Keratinocyte (primary cell): ENCODE results near the gene TLR4. TPM values are rescaled to one million over a fixed set of nuclear protein-coding genes. Genes with fewer than 3 reads are reported as not detected.

ENCODE experiments used
- DNase-seq: peaks from one replicate; pipeline ENCODE4 v3.0.0-alpha.2; 2011; ENCODE audit warnings: low read depth, missing footprints, low spot score
- FAIRE-seq: peaks from 2 replicates; lab custom pipeline; 2011; peaks lifted over from hg19 to GRCh38; lab: Jason Lieb, UNC
- H2AFZ ChIP-seq: 2 replicates; pipeline ENCODE4 v1.6.0; 2012; ENCODE audit warnings: low read length, control low read depth, inconsistent platforms; ENCODE audit not compliant: control insufficient read depth
- H3K27ac ChIP-seq: 2 replicates; pipeline ENCODE4 v1.5.1; 2011; ENCODE audit warnings: low read length; ENCODE audit not compliant: control insufficient read depth, insufficient read depth
- H3K27me3 ChIP-seq: 3 replicates; pipeline ENCODE4 v1.6.0; 2011; ENCODE audit warnings: low read length; ENCODE audit not compliant: control insufficient read depth, insufficient read depth; ENCODE audit errors: extremely low read depth
- H3K36me3 ChIP-seq, 2 experiments: 2 replicates in 1 of 2; 3 replicates in 1 of 2; pipeline ENCODE4 v1.5.1; 2011; ENCODE audit warnings: low read length in 2 of 2, mild to moderate bottlenecking in 1 of 2; ENCODE audit not compliant: control insufficient read depth in 2 of 2, insufficient read depth in 2 of 2; ENCODE audit errors: extremely low read depth in 1 of 2
- H3K4me1 ChIP-seq: 3 replicates; pipeline ENCODE4 v1.5.1; 2011; ENCODE audit warnings: low read length; ENCODE audit not compliant: control insufficient read depth, insufficient read depth; ENCODE audit errors: extremely low read depth
- H3K4me2 ChIP-seq: 3 replicates; pipeline ENCODE4 v1.6.0; 2011; ENCODE audit warnings: low read depth, low read length; ENCODE audit not compliant: control insufficient read depth, insufficient read depth; ENCODE audit errors: extremely low read depth
- H3K4me3 ChIP-seq, 3 experiments: fragments of 200-600 bp in 1 of 3; sonication (generic) in 1 of 3; 2 replicates in 2 of 3; 3 replicates in 1 of 3; pipeline ENCODE4 v1.5.1; 2011 to 2016; ENCODE audit warnings: low read length in 3 of 3, mild to moderate bottlenecking in 3 of 3, control low read depth in 2 of 3, inconsistent platforms in 1 of 3, low read depth in 1 of 3, mixed read lengths in 1 of 3, mixed run types in 1 of 3, moderate library complexity in 1 of 3; ENCODE audit not compliant: control insufficient read depth in 2 of 3, insufficient read depth in 2 of 3; ENCODE audit errors: extremely low read depth in 1 of 3
- H3K79me2 ChIP-seq: 2 replicates; pipeline ENCODE4 v1.6.0; 2012; ENCODE audit warnings: low read length; ENCODE audit not compliant: control insufficient read depth, insufficient read depth
- H3K9ac ChIP-seq: 3 replicates; pipeline ENCODE4 v1.6.0; 2011; ENCODE audit warnings: low read length; ENCODE audit not compliant: control insufficient read depth, insufficient read depth; ENCODE audit errors: extremely low read depth
- H3K9me1 ChIP-seq: 3 replicates; pipeline ENCODE4 v1.6.0; 2011; ENCODE audit warnings: low read length; ENCODE audit not compliant: control insufficient read depth, insufficient read depth; ENCODE audit errors: extremely low read depth
- H3K9me3 ChIP-seq: 2 replicates; pipeline ENCODE4 v1.5.1; 2012; ENCODE audit warnings: low read depth, low read length; ENCODE audit not compliant: control insufficient read depth
- H4K20me1 ChIP-seq: 3 replicates; pipeline ENCODE4 v1.6.0; 2011; ENCODE audit warnings: low read length; ENCODE audit not compliant: control insufficient read depth, insufficient read depth; ENCODE audit errors: extremely low read depth
- EZH2 ChIP-seq: IDR thresholded peaks from one replicate; pipeline ENCODE4 v1.6.1; 2012; ENCODE audit warnings: inconsistent platforms, mild to moderate bottlenecking, low read length, moderate library complexity
- dilution Hi-C: fragments of 300-500 bp; cut with MboI; formaldehyde crosslinking; loops from one replicate; pipeline ENCODE4 v1.7.0; 2020; ENCODE audit warnings: low sequenced_read_pairs; ENCODE audit not compliant: extremely low pct_ligation_motif_present
- polyA plus RNA-seq, 5 experiments: library from polyadenylated mRNA; depleted of rRNA in 3 of 5; stranded (reverse) in 3 of 5; stranded (forward) in 1 of 5; unstranded in 1 of 5; fragments of >200 nt; gene quantifications; 1 replicate in 1 of 5; 2 replicates in 3 of 5; 3 replicates in 1 of 5; pipeline versions ENCODE4 v1.2.1 to v1.2.3, GENCODE V29; 2011 to 2012; ENCODE audit warnings: missing spikeins in 2 of 5, low read depth in 1 of 5, low replicate concordance in 1 of 5
- TF ChIP-seq, protein P1 (sequence below), 3 experiments: IDR thresholded peaks in 1 of 3; conservative IDR thresholded peaks in 1 of 3; optimal IDR thresholded peaks in 1 of 3; 2 replicates in 2 of 3; 3 replicates in 1 of 3; pipeline versions ENCODE3 to v1.5.1; 2011; ENCODE audit warnings: low read length in 3 of 3, mild to moderate bottlenecking in 3 of 3, moderate library complexity in 2 of 3, control low read depth in 1 of 3, inconsistent platforms in 1 of 3; ENCODE audit not compliant: insufficient read depth in 2 of 3; ENCODE audit errors: extremely low read depth in 1 of 3

Gene TLR4
- polyA plus RNA-seq, 1 donor (not counting 4 experiments of a cell fraction or from before 2014, with no cell fraction given) = 0.09 TPM

DNA sequence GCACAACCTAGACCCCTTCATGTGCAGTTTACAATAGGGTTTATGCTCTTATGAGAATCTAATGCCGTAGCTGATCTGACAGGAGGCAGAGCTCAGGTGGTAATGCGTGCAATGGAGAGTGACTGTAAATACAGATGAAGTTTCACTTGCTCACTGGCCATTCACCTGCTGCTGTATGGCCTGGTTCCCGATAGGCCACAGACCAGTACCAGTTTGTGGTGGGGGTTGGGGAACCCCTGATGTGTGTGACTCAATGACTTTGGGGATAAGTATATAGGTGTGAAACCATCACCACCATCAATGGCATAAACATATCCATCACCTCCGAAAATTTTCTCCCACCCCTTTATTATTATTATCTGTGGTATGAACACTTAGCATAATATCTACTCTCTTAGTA lies 42.1 kb downstream of the TLR4 start:
- DNase-seq (no peak), FAIRE-seq (no peak)
- Histone ChIP-seq H2AFZ (no peak overlapping the region), H3K36me3 (no peaks in the 10 kb centered on the region), H3K27ac (no peak overlapping the region), H3K4me3 (no peak overlapping the region), H3K27me3 (peaks cover 13% of the 10 kb centered on the region), H3K4me2 (no peak overlapping the region), H3K79me2 (no peaks in the 10 kb centered on the region), H3K4me1 (no peaks in the 10 kb centered on the region), H3K9ac (no peak overlapping the region), H3K9me1 (no peaks in the 10 kb centered on the region), H4K20me1 (no peaks in the 10 kb centered on the region), H3K9me3 (no peaks in the 10 kb centered on the region)
- no peak for TF ChIP-seq EZH2
- TF ChIP-seq, protein P1, sequence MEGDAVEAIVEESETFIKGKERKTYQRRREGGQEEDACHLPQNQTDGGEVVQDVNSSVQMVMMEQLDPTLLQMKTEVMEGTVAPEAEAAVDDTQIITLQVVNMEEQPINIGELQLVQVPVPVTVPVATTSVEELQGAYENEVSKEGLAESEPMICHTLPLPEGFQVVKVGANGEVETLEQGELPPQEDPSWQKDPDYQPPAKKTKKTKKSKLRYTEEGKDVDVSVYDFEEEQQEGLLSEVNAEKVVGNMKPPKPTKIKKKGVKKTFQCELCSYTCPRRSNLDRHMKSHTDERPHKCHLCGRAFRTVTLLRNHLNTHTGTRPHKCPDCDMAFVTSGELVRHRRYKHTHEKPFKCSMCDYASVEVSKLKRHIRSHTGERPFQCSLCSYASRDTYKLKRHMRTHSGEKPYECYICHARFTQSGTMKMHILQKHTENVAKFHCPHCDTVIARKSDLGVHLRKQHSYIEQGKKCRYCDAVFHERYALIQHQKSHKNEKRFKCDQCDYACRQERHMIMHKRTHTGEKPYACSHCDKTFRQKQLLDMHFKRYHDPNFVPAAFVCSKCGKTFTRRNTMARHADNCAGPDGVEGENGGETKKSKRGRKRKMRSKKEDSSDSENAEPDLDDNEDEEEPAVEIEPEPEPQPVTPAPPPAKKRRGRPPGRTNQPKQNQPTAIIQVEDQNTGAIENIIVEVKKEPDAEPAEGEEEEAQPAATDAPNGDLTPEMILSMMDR (optimal IDR thresholded peaks at IDR 0.05 in 1 of 3, IDR thresholded peaks at IDR 0.05 in 1 of 3, conservative IDR thresholded peaks at IDR 0.05 in 1 of 3; ENCODE audit: extremely low read depth in 1 of 3, insufficient read depth in 2 of 3, low read length in 3 of 3) = no peak
- dilution Hi-C loops = no loop called here

DNA sequence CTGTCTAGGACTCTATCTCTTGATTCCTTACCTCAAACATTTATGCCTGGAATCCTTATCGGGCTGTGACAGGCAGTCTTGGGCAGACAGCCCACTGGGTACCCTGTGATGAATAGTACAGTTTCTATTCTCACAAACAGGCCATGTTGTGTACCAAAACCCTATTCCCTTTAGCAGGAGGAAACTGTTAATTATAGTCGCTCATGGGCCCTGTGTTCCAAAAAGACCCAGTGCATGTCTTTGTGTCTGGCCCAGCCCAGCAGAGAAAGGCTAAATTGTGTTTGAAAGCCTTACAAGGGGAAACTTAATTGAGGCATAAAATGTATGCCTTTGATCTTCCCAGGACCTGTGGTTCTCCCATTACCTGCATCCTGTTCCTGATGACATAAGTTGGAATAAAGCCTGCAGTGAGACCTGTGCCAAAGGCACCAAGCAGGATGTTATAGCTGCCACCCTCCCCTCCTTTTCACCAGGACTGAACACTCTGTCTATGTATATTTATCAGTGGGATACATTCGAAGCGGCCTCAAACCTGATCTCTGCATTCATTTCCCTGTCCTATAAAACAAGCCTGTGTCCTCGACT lies 43.3 kb downstream of the TLR4 start:
- Histone ChIP-seq H3K36me3 (no peaks in the 10 kb centered on the region), H4K20me1 (no peaks in the 10 kb centered on the region), H3K9ac (no peak overlapping the region), H3K9me1 (no peaks in the 10 kb centered on the region), H3K9me3 (no peaks in the 10 kb centered on the region), H3K27ac (no peak overlapping the region), H3K27me3 (peaks cover 13% of the 10 kb centered on the region), H3K4me1 (no peaks in the 10 kb centered on the region), H2AFZ (no peak overlapping the region), H3K79me2 (no peaks in the 10 kb centered on the region), H3K4me2 (no peak overlapping the region), H3K4me3 (no peak overlapping the region)
- FAIRE-seq (no peak), DNase-seq (no peak)
- no peak for TF ChIP-seq EZH2
- TF ChIP-seq, protein P1 (optimal IDR thresholded peaks at IDR 0.05 in 1 of 3, IDR thresholded peaks at IDR 0.05 in 1 of 3, conservative IDR thresholded peaks at IDR 0.05 in 1 of 3; ENCODE audit: extremely low read depth in 1 of 3, insufficient read depth in 2 of 3, low read length in 3 of 3) = no peak
- dilution Hi-C loops = no loop called here
